GM12872 (cell line): ENCODE results near the gene SOD2.
A peak's percentile ranks its signal among the peaks of the same experiment; 100 is the strongest.

Source experiments
- CTCF ChIP-seq: IDR thresholded peaks from 3 replicates; pipeline ENCODE4 v1.5.1; 2011; ENCODE audit warnings: low read depth, mild to moderate bottlenecking, low read length, moderate library complexity; ENCODE audit not compliant: insufficient read depth

SOD2 gene

GRCh38 chr6:159701413-159701999 is 8.5 kb upstream of the SOD2 start:
- no peak for TF ChIP-seq CTCF

- no peak for TF ChIP-seq CTCF
These were observed 7.9 kb upstream of the SOD2 start for GRCh38 chr6:159700970-159701369.

GRCh38 chr6:159695984-159696383 is 2.9 kb upstream of the SOD2 start:
- no peak for TF ChIP-seq CTCF

- no peak for TF ChIP-seq CTCF
These were observed 979 bp upstream of the SOD2 start for GRCh38 chr6:159693894-159694545.

GRCh38 chr6:159692303-159693127 is 526 bp downstream of the SOD2 start:
- TF ChIP-seq CTCF: no peak

- no peak for TF ChIP-seq CTCF
These were observed 1.1 kb downstream of the SOD2 start for GRCh38 chr6:159691963-159692287.

GRCh38 chr6:159691133-159691962 is 1.7 kb downstream of the SOD2 start:
- peak; percentile 71; the same call in 2 of the 3 replicates for TF ChIP-seq CTCF
